Amygdala (tissue), 56 donors: Measurements from ENCODE around the gene CBX4.

Source experiments
- DNase-seq, 56 donors: peaks; one replicate each; lab custom pipeline; 2025; lab: John Stamatoyannopoulos, UW

CBX4 gene

DNA sequence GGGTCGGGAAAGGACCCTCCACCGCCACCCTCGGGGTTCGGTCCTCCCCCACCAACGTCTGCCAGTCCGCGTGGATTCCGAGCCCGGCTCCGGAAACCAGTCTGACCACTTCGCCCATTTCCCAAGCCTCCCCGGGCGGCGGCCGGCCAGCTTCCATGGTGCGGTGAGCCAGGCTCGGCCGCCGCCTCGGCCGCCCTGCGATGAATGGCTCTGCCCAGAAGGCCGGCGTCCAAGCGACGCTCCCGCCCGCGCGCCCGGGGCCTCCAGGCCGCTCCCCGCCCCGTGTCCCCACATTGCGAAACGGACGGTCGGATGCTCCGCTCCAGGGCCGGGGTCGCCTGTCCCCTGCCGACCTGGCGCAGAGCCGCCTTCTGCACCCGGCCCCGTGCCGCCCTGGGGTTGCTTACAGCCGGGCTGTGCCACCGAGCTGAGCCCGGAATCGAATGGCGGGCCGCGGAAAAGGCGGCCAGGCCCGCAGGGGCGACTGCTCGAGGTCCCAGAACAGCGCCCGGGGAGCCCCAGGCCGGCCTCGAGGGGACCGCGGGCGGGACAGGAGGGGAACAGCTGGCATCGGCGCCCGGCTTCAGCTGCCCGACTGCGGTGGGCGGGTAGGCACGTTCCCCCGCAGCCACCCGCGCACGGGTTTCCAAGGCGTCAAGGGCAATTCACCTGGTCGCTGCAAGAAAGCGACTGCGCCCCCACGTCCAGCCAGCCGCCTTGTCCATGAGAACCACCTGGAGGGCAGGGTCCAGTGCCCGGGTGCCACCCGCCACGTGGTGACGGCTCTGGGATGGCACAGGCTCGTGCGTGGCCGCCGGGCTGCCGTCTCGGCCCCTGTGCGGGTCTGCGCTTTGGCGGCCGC is 24.0 kb downstream of the CBX4 start:
- peak in 3 of 56 donors; percentile 23 to 45 (median 33) for DNase-seq

GRCh38 chr17:79814127-79814973 is 24.9 kb downstream of the CBX4 start:
- no peak for DNase-seq

DNA sequence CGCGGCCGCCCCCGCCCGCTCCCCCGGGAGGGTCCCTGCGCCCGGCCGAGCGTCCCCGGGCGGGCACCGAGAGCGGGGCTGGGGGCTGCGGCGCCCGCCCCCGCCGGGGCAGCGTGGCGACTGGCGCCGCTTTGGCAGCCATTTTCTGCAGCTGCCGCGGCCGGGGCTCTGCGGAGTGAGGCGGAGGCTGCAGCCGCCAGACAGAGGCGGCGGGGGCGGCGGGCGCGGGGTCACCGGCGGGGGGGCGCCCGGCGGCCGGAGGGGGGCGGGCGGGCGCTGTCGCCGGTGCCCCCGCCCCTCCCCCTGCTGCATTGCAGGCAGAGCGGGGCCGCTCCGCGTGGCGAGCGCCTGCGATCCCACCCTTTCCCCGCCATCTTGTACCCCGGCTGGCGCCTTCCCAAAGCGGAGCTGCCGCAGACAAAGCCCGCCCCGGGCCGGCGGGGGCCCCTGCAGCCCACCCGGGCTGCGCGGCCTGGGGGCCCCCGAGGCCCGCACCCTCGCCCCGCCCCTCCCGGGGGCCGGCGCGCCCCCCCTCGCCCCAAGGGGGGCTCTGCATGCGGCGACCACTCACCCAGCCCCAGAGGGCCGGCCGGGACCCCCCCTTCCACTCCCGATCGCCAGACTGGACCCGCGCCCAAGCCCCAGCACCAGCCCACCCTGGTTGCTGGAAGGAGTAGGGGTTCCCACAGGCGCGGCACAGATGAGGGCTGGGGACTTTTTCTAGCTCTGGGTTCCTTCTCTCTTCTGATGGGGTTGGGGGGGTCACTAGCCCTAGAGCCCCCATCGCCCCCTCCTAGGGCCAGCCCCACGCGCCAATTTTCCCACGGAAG is 25.7 kb downstream of the CBX4 start:
- peak in 2 of 56 donors; percentile 30 to 52 for DNase-seq

DNA sequence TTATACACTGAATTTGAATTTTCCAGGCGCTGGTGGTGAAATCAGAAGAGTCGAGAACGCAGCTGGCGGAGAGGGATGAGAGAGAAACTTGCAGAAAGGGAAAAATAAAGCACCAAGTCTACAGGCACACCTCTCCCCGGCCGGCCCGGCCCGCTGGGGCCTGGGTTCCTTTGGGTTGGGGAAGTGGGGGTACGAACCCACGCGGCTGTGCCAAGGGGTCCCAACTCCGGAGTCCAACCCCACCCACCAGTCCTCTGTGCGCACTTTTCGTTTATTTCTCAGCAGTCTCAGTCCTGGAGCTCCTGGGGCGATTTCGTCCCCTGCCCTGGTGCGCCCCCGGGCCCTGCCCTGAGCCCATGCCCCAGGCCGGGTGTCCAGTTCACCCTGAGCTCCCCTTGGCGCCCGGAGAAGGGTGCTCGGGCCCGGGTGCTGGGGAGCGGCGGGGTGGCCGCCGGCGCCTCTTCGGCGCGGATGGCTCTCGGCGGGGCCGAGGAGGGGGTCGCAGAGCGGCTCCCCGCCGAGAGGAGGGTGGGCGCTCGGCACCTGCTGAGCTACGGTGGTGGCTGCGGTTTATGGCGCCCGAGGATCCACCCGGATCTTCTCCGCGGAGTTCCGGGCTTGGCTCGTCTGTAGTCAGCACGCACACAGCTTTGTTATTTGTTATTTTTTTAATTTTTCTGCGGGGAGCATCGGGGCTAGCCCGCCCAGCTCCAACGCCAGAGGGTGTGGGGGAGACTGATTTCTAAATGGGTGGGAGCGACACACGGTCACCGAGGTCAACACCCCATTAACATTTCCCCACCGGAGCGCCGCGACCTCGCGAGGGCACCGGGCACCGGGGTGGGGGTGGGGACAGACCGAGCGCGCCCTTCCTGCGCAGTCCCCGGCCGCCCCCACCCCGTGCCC is 26.6 kb downstream of the CBX4 start:
- DNase-seq: no peak

GRCh38 chr17:79811868-79812352 is 27.3 kb downstream of the CBX4 start:
- no peak for DNase-seq

- DNase-seq: peak in 11 of 56 donors; percentile 14 to 56 (median 32)
Measured at GRCh38 chr17:79811011-79811867, 28.0 kb downstream of the CBX4 start.

GRCh38 chr17:79810130-79811010 is 28.9 kb downstream of the CBX4 start:
- peak in 46 of 56 donors; percentile 7 to 88 (median 57) for DNase-seq

GRCh38 chr17:79809530-79810129 is 29.6 kb downstream of the CBX4 start:
- no peak for DNase-seq

GRCh38 chr17:79808763-79809529 is 30.3 kb downstream of the CBX4 start:
- DNase-seq: peak in 1 of 56 donors; percentile 7

DNA sequence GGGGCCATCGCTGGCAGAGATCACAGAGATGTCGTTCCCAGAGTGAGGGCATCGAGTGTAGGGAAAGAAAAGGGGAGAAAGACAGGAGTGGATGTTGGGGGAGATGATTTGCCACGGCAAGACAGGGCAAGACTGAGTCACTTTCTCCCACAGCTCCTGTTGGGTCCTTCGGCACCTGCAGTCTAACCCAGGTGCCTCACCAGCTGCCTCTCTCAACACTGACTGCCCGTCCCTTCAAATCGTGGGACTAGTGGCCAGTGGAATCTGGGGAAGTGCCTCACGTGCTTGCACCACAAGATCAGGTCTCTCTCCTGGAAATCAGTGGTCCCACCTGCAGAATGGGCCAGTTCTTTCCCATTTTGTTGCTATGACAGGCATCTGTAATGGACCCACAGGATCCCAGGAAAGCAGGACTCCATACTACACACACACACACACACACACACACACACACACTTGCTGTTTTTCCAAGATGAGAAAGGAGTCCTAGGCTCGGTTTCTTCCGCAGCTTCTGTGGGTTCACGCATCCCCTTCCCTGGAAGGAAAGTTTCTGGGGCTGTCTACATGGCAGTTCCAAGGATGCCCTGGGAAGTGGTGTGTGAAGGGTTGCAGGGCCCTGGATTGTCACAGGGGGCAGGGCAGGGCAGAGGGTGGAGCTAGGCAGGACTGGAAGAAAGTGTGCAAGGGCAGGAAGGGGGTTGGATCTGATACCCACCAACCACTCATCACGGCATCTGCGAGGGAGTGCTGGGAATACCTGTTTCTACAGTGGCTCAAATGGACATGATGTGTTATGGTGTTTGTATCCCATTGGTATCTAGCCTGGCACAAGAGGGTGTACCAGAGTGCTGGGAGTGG is 32.1 kb downstream of the CBX4 start:
- DNase-seq: no peak

GRCh38 chr17:79806446-79806760 is 32.8 kb downstream of the CBX4 start:
- DNase-seq: no peak

DNA sequence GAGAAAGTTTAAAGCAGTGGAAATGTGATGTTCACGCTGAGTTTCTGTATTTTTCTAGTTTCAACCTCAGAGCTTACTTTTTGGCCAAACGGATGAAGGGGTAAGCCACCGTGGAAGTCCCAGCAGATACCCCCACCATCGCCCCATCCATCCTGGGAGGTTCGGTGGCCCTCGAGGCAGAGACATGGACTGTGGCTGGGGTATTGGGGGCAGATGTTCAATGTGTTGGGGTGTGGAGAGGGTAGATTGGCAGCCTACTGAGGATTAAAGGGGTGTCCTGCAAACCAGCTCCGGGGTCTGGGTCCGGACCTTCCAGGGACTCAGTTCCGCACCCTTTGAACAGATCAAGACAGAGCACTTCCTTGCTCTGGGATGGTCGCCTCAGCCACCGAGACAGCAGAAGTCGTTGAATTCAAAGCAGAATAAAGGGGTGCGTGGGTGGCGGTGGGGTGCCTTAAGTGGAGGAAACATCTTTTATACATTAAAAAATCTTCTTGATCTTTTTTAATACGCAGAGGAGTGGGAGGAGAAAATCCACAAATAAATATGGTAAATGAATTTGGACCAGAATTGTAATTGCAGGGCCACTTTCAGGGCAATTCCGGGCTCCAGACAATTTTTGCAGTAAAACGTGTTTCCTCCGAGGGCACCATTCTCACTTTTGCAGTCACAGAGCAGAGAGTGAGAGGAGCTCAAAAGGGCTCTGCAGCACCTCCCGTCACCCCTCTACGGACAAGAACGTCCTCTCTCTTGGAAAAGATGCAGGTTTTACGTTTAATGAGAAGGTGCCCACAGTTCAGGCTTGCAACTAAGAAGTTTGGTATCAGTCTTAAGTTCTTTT is 34.2 kb downstream of the CBX4 start:
- no peak for DNase-seq

- no peak for DNase-seq
Measured at GRCh38 chr17:79803997-79804855, 35.0 kb downstream of the CBX4 start.
